ENCODE results near the gene APLN. TPM values are rescaled to one million over a fixed set of nuclear protein-coding genes. Genes with fewer than 3 reads are reported as not detected.

Gene APLN
- 4.4 TPM for total RNA-seq

GRCh38 chrX:129654652-129655546, at the start of gene APLN:
APLN (minus strand) TSS chrX:129654956; CDS start chrX:129654630, 326 bp downstream.

Other genes with a start within 250 kb of the APLN start
- 76.1 TPM for gene SMARCA1, start 131.5 kb downstream of the APLN start, total RNA-seq
- 56.1 TPM for gene OCRL, start 114.7 kb downstream of the APLN start, total RNA-seq
- 0.23 TPM for gene XPNPEP2, start 84.0 kb upstream of the APLN start, total RNA-seq
- 3.2 TPM for gene SASH3, start 125.0 kb upstream of the APLN start, total RNA-seq
- 31.6 TPM for gene ZDHHC9, start 188.9 kb upstream of the APLN start, total RNA-seq